Lower lobe of right lung (tissue), 2 donors: ENCODE measurements around the gene C10orf67. TPM values are rescaled to one million over a fixed set of nuclear protein-coding genes. Genes with fewer than 3 reads are reported as not detected.

Source experiments
- ATAC-seq, 2 donors: fragments of 200-7000 bp; cut with Tn5 transposase; one replicate each; pipeline ENCODE4 v1.9.1; 2020 to 2022; ENCODE audit warnings: mild to moderate bottlenecking in 2 of 2, moderate library complexity in 2 of 2
- DNase-seq: peaks from one replicate; pipeline ENCODE4 v3.0.0-alpha.2; 2020
- H3K27ac ChIP-seq: fragments of 200-600 bp; one replicate; pipeline ENCODE4 v1.8.0; 2022
- H3K27me3 ChIP-seq: fragments of 200-600 bp; one replicate; pipeline ENCODE4 v1.8.0; 2022; ENCODE audit warnings: low read depth
- H3K36me3 ChIP-seq: fragments of 200-600 bp; one replicate; pipeline ENCODE4 v1.8.0; 2022; ENCODE audit warnings: mild to moderate bottlenecking
- H3K4me1 ChIP-seq: fragments of 200-600 bp; one replicate; pipeline ENCODE4 v1.8.0; 2022
- H3K4me3 ChIP-seq: fragments of 200-600 bp; one replicate; pipeline ENCODE4 v1.8.0; 2022; ENCODE audit warnings: mild to moderate bottlenecking
- H3K9me3 ChIP-seq: fragments of 200-600 bp; one replicate; pipeline ENCODE4 v1.8.0; 2022
- CTCF ChIP-seq: fragments of 200-600 bp; IDR thresholded peaks from one replicate; pipeline ENCODE4 v1.8.0; 2022; ENCODE audit warnings: antibody characterized with exemption, mild to moderate bottlenecking
- intact Hi-C: fragments of 100-400 bp; cut with DNase I; formaldehyde crosslinking; loops from one replicate; pipeline ENCODE4 v1.11.0; 2022
- total RNA-seq: library from RNA; stranded (reverse); fragmentation: NEBNext Ultra II Directional; extraction: Animal tissue kit (Norgen Biotek cat#: 25700); gene quantifications from one replicate; pipeline ENCODE4 v1.2.1, GENCODE V29; 2021
- donor health status: DM: no; HTN: yes; CAD: no; lungs with severe emphysema.

The C10orf67 gene
- total RNA-seq, 1 donor from 2014 or later: 1.2 TPM

GRCh38 chr10:23217471-23217870, 127.1 kb downstream of the C10orf67 start:
- Histone ChIP-seq H3K9me3 (no peaks in the 10 kb centered on the region), H3K27ac (no peak overlapping the region), H3K36me3 (no peaks in the 10 kb centered on the region), H3K4me3 (no peak overlapping the region), H3K4me1 (no peaks in the 10 kb centered on the region), H3K27me3 (no peaks in the 10 kb centered on the region)
- DNase-seq: no peak
- no peak for TF ChIP-seq CTCF
- no peak for ATAC-seq
- intact Hi-C loops: no loop called here

- ATAC-seq: no peak
- no peak for DNase-seq
- intact Hi-C loops: no loop called here
- Histone ChIP-seq H3K9me3 (no peaks in the 10 kb centered on the region), H3K27me3 (peaks cover 49% of the 10 kb centered on the region), H3K27ac (no peak overlapping the region), H3K4me3 (no peak overlapping the region), H3K36me3 (no peaks in the 10 kb centered on the region), H3K4me1 (no peaks in the 10 kb centered on the region)
- TF ChIP-seq CTCF: no peak
Observed at GRCh38 chr10:23205972-23206642, 138.5 kb downstream of the C10orf67 start.

GRCh38 chr10:23204773-23205172, 139.8 kb downstream of the C10orf67 start:
- no peak overlapping the region for H3K27ac ChIP-seq

GRCh38 chr10:23203369-23204325, 140.9 kb downstream of the C10orf67 start:
- DNase-seq (no peak), ATAC-seq (no peak)
- Histone ChIP-seq H3K27ac (no peak overlapping the region), H3K4me3 (no peak overlapping the region), H3K4me1 (no peaks in the 10 kb centered on the region), H3K9me3 (no peaks in the 10 kb centered on the region), H3K27me3 (peaks cover 68% of the 10 kb centered on the region), H3K36me3 (no peaks in the 10 kb centered on the region)
- intact Hi-C loops: no loop called here
- no peak for TF ChIP-seq CTCF

More at GRCh38 chr10:23204773-23205172, 139.8 kb downstream of the C10orf67 start:
- no peak for DNase-seq
- no peak for TF ChIP-seq CTCF
- Histone ChIP-seq H3K4me3 (no peak overlapping the region), H3K4me1 (no peaks in the 10 kb centered on the region), H3K36me3 (no peaks in the 10 kb centered on the region), H3K27me3 (peaks cover 57% of the 10 kb centered on the region), H3K9me3 (no peaks in the 10 kb centered on the region)
- no peak for ATAC-seq
- intact Hi-C loops: no loop called here

- Histone ChIP-seq H3K27ac (no peak overlapping the region), H3K4me3 (no peak overlapping the region), H3K36me3 (no peaks in the 10 kb centered on the region), H3K27me3 (peaks cover 77% of the 10 kb centered on the region), H3K4me1 (no peaks in the 10 kb centered on the region), H3K9me3 (no peaks in the 10 kb centered on the region)
- intact Hi-C loops: no loop called here
- no peak for TF ChIP-seq CTCF
- ATAC-seq (no peak), DNase-seq (no peak)
Observed at GRCh38 chr10:23202779-23203178, 141.8 kb downstream of the C10orf67 start.
